Left renal pelvis (tissue), 4 donors: ENCODE measurements around the gene ACHE. TPM values are rescaled to one million over a fixed set of nuclear protein-coding genes. Genes with fewer than 3 reads are reported as not detected.

ENCODE experiments used
- DNase-seq, 4 donors: peaks; one replicate each; pipeline ENCODE4 v3.0.0-alpha.2; 2013; ENCODE audit warnings: low read depth in 4 of 4, low spot score in 3 of 4
- polyA plus RNA-seq, 4 donors: library from polyadenylated mRNA; unstranded; fragments of 120-200 nt; gene quantifications; one replicate each; pipeline ENCODE4 v1.2.1, GENCODE V29; 2013; ENCODE audit not compliant: insufficient read length in 4 of 4

The ACHE gene
- polyA plus RNA-seq, 4 donors = 3.5 to 6.0 (median 4.8) TPM

DNA sequence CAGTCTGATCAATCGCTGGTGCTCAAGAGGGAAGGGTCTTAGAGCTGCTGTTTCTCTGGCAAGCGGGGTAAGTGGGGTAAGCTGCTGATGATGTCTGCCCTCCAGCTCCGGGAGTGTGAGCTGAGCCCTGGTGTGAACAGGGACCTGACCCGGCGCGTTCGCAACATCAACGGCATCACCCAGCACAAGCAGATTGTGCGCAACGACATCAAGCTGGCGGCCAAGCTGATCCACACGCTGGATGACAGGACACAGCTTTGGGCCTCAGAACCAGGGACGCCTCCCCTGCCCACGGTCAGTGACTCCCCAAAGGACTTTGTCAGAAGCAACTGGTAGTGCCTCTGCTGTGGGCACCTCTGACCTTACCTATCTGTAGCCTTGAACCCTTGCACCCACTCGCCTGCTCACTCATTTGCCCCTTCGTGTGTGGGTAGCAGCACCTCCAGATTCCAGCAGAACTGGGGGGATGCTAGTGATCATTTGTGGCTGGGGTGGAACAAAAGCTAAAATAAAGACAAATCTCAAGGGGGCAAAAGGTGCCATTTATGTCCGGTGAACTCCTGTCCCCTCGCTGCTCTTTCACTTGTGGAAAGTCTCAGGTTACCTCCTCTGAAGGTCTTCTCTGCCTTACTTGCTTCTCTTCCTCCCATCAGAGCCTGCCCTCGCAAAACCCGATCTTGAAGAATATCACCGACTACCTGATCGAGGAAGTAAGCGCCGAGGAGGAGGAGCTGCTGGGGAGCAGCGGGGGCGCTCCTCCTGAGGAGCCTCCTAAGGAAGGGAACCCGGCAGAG is 9.3 kb downstream of the ACHE start:
- no peak for DNase-seq

DNA sequence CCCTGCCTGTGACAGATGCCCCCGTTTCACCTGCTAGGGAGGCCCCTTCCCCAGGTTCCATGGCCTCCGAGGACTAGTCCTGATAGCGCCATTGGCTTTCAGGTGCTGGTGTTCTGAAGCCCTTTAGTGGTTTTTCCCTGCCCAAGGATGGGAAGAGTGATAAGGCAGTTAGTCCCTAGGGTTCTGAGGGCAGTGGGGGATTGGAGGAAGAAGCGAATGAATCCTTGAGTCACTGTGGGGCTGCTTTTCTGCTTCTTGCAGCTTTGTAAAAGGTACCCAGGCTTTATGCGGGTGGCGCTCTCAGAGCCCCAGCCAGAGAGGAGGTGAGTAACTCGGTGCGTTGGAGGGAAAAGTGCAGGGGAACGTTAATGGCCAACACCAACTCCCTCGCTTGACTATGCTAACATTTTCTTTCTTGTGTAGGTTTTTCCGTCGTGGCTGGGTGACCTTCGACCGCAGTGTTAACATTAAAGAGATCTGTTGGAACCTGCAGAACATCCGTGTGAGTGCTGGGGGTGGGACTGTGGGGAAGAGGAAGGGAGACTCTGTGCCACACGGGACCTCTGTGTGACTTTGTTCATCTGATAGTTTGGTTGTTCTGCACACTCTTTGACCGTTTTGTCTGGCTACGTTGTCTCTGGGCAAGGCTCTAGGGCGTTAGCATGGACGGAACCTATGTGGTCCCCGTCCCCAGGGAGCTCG is 10.1 kb downstream of the ACHE start:
- no peak for DNase-seq

DNA sequence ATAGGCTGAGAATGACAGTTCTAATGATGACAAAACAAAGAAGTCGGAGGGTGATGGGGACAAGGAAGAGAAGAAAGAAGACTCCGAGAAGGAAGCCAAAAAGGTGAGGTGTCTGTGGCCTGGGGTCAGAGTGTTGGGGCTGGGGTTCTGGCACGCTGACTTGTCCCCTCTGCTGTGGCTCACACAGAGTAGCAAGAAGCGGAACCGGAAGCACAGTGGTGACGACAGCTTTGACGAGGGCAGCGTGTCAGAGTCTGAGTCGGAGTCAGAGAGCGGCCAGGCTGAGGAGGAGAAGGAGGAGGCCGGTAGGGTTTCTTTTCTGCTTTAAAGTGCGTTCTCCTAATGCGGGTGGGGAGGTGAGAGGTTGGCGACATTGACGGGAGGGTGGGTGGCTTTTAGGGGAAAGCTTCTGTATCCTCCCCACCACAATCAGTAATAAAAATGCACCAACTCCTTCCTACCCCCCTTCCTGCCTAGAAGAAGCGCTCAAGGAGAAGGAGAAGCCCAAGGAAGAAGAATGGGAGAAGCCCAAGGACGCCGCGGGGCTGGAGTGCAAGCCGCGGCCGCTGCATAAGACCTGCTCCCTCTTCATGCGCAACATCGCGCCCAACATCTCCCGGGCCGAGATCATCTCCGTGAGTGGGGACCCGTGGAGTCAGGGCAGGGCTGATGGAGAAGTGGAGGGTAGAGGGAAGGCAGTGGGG is 10.8 kb downstream of the ACHE start:
- DNase-seq = no peak

DNA sequence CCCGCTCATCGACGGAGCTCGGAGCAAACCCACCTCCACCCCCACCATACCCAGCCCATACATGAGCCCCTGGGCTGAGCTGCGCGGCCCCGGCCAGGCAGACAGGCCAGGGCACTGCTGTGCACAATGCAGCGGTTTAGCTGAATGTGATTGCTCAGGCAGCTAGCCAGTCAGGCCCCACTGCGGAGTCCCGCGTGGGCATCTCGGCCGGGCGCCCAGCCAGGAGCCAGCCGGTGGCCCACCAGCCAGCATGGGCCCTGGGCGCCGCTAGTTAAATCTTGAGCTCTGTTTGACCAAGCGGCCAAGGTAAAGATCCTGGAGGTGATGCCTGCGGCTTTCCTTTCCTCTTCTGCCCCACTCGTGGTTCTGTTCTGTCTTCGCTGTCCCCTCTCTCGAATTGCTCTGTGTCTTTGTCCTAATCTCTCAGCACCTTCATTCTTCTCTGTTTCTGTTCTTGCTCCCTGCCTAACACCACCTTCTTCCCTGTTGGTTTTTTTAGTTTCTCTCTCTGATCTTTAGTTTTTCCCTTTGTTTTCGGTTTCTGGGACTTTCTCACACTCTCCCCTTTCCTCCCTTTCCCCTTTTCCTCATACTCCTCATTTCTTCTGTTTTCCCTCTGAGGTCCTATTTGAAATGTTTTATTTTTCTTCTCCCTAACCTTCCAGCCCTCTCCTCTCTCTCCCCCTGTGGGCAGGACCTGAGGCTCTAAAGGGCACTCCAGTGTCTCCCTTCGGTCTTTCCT is 12.7 kb downstream of the ACHE start:
- no peak for DNase-seq

DNA sequence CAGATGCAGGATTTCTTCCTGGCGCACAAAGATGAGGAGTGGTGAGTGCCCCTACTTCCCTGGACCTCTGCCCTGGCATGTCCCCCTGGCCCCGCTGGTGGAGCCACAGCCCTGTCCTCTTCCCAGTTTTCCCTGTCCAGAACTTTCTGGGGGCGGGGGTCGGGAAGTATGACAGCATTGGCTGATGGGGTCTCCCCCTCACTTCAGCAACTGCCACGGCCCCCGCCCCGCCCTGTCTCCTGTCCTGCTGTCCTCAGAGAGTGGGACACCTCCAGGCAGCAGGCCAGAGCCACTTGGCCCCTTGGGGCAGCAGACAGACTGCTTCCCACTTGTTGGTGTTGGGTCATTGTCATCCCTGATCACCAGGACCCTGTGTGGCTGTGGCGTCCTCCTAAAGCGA is 13.5 kb downstream of the ACHE start:
- no peak for DNase-seq

DNA sequence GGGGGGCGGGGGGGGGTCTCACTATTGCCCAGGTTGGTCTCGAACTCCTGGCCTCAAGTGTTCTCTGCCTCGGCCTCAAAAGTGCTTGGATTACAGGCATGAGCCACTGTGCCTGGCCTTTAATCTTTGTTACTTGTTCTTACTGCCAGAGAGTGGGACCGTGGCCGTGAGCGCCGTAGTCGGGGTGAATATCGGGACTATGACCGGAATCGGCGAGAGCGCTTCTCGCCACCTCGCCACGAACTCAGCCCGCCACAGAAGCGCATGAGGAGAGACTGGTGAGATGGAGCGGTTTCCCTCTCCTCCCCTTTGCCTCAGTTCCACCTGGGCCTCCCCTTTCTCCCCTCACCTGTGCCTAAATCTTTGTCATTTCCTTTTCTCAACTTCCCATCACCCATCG is 14.6 kb downstream of the ACHE start:
- no peak for DNase-seq

DNA sequence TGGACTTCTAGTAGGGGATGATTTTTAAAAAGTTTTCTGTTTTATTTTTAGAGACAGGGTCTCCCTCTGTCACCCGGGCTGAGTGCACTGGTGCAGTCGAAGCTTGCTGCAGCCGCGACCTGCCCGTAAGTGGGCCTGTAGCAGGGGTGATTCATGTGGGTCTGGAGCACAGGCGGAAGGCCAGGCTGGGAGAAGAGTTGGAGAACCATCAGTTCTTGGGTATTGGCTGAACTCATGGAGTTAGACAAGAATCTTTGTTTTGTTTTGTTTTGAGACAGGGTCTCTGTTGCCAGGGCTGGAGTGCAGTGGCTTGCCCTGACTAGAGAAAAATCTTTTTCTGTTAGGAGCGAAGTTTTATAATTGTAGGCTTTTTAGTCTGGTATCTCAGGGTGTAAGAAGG is 15.0 kb downstream of the ACHE start:
- no peak for DNase-seq

DNA sequence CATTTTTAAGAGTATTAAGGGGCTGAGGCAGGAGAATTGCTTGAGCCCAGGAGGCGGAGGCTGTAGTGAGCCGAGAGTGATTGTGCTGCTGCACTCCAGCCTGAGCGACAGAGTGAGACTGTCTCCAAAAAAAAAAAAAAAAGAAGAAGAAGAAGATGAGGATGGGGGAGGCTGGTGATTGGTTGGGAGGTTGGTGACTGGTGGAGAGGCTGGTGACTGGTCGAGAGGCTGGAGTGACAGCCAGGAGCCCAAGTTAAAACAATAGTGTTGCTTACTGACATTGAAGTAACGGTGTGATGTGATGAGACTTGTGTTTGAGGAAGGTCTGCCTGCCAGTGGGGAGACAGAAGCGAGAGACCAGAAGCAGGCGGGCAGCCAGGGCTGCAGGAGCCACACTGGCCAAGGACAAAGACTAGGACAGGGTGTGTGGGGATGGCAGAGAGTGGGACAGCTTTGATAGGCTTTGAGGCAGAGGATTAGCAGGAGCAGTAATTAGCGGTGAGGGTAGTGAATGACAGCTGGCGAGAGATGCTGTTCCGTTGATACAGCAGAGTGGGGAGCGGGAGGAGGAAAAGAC is 15.9 kb downstream of the ACHE start:
- DNase-seq = no peak

DNA sequence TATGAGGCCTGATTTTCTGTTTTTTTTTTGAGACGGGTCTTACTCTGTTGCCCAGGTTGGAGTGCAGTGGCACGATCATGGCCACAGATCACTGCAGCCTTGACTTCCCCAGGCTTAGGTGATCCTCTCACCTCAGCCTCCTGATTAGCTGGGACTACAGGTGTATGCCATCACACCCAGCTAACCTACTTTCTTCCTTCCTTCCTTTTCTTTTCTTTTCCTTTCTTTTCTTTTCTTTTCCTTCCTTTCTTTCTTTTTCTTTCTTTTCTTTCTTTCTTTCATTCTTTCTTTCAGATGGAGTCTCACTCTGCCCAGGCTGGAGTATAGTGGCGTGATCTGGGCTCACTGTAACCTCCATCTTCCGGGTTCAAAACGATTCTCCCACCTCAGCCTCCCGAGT is 17.0 kb downstream of the ACHE start:
- no peak for DNase-seq

DNA sequence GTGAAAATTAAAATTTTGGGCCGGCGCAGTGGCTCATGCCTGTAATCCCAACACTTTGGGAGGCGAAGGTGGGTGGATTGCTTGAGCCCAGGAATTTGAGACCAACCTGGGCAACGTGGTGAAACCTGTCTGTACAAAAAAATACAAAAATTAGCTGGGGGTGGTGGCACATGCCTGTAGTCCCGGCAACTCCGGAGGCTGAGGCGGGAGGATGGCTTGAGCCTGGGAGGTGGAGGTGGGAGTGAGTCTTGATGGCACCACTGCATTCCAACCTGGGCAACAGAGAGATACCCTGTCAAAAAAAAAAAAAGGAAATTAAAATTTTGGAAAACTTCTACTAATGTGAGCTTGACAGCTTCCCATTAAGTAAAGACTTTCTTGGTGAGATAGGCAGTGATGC is 17.7 kb downstream of the ACHE start:
- no peak for DNase-seq

DNA sequence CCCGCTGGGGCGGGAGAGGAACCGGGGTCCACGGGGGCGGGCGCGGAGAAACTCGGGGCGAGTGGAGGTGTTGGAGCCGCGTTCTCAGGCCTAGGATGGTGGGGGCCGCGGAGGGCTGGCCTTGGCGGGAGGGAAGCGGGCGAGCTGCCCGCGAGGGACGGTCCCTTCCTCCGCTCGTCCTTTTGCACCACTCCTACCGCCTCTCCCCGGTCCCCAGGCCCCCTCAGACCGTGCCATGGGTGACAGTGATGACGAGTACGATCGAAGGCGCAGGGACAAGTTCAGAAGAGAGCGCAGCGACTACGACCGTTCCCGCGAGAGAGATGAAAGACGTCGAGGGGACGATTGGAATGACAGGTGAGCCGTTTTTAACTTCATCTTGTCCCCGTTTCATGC is 20.3 kb downstream of the ACHE start:
- no peak for DNase-seq

DNA sequence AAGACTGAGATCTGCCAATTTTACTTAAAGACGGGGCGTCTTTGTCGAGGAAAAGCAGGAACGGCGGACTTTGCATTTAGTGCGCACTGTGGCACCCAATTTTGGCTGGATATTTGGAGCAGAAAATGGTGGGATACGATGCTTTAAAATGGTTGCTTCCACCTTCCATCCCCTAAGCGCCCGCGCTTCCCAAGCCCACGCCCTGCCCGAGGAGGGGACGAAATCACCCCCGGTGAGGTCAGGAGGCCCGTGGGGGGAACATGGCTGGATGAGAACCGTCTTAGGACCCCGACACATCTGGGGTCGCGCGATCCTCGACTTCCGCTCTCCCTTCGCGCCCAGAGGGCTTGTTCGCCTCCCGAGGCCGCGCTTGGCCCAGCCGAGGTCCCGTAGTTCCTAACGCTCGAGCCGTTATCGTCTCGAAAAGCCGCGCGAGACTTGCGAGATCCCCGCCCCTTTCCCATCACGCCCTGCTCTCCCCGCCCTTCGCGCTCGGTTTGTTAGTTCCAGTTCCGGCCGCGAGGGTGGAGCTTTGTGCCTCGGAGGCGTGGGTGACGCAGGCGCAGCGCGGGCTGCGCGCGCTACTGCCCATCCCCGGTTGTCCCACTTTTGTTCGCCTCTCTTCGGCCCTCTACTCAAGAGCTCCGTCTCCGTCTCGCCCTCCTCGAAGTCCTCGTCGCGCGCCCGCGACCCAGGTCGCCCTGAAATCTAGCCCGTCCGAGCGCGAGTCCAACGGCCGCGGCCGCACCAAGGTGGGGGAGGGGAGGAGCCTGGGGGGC is 20.9 kb downstream of the ACHE start, which contains the start of gene SRRT:
SRRT (plus strand) TSS at position 527 of the 779 bp plus-strand sequence. CDS start 488 bp downstream, outside the sequence.
- peak; percentile 95 to 97 (median 96) for DNase-seq

DNA sequence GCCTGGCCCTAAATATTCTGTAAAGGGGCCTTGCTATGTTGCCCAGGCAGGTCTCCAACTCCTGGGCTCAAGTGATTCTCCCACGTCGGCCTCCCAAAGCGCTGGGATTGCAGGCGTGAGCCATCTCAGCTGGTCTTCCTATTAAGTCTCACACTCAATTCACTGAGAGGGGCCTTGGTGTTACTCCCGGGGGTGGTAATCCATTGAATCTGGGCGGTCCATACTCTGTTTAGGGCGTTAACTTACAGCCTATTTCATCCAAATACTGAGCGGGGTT is 21.4 kb downstream of the ACHE start:
- DNase-seq = no peak

DNA sequence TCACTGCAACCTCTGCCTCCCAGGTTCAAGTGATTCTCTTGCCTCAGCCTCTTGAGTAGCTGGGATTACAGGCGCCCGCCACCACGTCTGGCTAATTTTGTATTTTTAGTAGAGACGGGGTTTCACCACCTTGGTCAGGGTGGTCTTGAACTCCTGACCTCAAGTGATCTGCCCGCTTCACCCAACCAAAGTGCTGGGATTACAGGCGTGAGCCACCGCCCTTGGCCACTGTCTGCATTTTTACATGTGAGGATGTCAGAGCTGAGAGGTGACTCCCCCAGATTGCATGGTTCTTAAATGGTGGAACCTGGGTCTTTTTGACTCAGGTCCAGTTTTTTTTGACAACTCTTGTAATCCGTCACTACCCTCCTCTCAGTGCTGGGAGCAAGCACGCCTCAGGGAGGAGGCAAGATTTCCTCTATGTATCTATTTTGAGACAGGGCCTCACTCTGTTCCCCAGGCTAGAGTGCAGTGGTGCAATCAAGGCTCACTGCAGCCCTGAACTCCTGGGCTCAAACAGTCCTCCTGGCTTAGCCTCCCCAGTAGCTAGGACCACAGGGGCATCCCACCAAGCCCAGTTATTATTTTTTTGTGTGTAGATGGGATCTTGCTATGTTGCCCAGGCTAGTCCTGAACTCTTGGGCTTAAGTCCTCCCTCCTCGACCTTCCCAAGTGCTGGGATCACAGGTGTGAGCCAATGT is 21.9 kb downstream of the ACHE start:
- no peak for DNase-seq

DNA sequence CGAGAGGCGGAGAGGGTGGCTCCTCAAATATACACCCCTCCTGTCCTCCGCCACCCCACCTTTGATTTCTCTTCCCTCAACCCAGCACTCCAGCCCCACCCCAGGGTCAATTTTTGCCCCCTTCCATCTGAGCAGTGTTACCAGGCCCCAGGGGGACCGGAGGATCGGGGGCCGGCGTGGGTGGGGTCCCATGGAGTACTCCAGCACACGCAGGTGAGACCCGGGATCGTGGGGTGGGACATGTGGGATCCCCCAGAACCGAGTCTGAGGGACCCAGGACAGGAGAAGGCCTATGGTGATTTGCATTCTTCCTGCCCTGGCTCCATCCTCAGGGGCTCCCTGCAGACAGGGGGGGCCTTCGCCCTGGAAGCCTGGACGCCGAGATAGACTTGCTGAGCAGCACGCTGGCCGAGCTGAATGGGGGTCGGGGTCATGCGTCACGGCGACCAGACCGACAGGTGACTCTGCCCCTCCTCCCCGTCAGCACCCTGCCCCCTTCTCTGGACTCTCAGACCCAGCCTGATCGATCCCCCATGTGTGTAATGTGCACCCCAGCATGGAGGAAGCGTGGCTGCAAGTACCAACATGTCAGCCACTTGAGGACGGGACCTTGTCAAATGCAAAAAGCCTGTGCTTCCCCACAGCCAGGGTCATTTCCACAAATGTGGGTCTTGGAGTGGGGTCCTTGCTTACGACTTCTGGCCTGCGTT is 27.8 kb downstream of the ACHE start:
- no peak for DNase-seq

DNA sequence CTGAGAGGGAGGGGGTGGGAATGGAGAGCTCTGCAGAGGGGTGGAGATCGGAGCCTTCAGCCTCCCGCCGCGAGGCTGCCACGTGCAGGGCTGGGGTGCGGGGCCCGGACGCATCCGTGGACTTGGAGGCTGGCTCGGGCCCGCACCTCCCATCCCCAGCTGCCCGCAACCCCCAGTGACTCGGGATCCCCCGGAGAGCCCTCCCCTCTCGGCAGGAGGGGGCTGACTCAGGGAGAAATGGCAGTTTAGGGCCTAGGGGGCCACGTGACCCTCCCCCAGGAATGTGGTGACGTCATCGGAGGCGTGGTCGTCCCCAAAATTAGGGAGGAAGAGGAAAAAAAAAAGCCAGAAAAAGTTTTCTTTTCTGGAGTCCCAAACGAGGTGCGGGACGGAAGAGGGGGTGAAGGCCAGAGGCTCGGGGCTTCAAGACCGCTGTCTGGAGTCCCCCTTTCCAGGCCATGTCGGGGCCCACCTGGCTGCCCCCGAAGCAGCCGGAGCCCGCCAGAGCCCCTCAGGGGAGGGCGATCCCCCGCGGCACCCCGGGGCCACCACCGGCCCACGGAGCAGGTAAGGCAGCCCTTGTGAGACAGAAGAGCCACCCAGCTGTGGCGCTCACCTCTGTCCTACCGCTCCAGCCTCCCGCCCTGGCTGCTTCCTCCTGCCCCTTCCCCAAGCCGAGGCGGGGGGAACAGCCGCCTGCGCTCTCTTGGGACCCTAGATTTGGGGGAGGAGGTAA is 28.5 kb downstream of the ACHE start, which contains the start of gene TRIP6:
TRIP6 (plus strand) TSS at position 348 of the 736 bp plus-strand sequence; CDS start at position 459, 111 bp downstream.
- DNase-seq = peak; percentile 80 to 83 (median 82)

DNA sequence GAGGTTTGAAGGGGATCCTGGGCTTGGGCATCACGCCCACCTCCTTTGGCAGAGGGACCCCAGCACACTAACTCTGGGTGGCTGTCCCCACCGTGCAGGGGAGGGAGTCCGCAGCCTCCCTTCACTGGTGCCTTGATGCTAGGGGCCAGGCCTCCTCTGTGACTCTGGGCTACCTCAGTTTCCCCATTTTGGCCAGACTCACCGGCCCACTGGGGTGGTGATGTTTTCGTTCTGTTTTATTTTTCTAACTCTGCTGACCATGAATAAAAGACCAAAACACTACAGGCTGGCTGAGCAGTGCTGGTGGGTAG is 29.0 kb downstream of the ACHE start:
- no peak for DNase-seq
